HepG2 (cell line): ENCODE measurements around the gene KCNH8.

ENCODE experiments used
- CREB1 ChIP-seq, 2 experiments: fragments of 450-650 bp in 1 of 2; IDR thresholded peaks; 2 replicates each; pipeline ENCODE4 v1.6.1; 2016 to 2017; ENCODE audit warnings: control low read depth in 1 of 2, mild to moderate bottlenecking in 1 of 2, missing compliant biosample characterization in 1 of 2, missing genetic modification characterization in 1 of 2
- JUN ChIP-seq: sonication (generic); formaldehyde crosslinking; IDR thresholded peaks from 2 replicates; pipeline ENCODE4 v1.4.0; 2020; ENCODE audit warnings: mild to moderate bottlenecking, missing genetic modification reagents
- NR2C2 ChIP-seq: sonication (generic); formaldehyde crosslinking; IDR thresholded peaks from 2 replicates; pipeline ENCODE4 v1.4.0; 2020; ENCODE audit warnings: missing genetic modification reagents, mild to moderate bottlenecking, moderate library complexity, borderline replicate concordance
- ZNF3 ChIP-seq: IDR thresholded peaks from 2 replicates; pipeline ENCODE4 v1.7.0; 2017; ENCODE audit warnings: inconsistent platforms
- ZNF460 ChIP-seq: sonication (generic); formaldehyde crosslinking; IDR thresholded peaks from 2 replicates; pipeline ENCODE4 v1.5.1; 2020; ENCODE audit warnings: missing genetic modification reagents, mild to moderate bottlenecking, borderline replicate concordance
- ZNF513 ChIP-seq: sonication (generic); formaldehyde crosslinking; conservative IDR thresholded peaks from 2 replicates; pipeline ENCODE4 v1.5.0; 2020; ENCODE audit warnings: missing genetic modification reagents

GRCh38 chr3:19420159-19420558 lies 271.8 kb downstream of the KCNH8 start:
- TF ChIP-seq ZNF3 (CRISPR knock-in tag) (no peak), JUN (no peak), CREB1 (IDR thresholded peaks at IDR 0.05) (no peak), CREB1 (CRISPR knock-in tag; IDR thresholded peaks at IDR 0.05) (no peak), NR2C2 (CRISPR knock-in tag) (no peak), ZNF460 (CRISPR knock-in tag) (no peak), ZNF513 (CRISPR knock-in tag) (no peak)
